SK-N-SH treated with all-trans-retinoic acid at 6 μM for 48 hours (cell line): Measurements from ENCODE around the gene COL9A3.

Experiments
- ATAC-seq: fragments of 200-7000 bp; cut with Tn5 transposase; 3 replicates; pipeline ENCODE4 v1.9.1; 2020; ENCODE audit warnings: mild to moderate bottlenecking, moderate library complexity
- ARNTL ChIP-seq: fragments of 450-650 bp; formaldehyde crosslinking; IDR thresholded peaks from 2 replicates; pipeline ENCODE4 v1.5.0; 2020; ENCODE audit warnings: low read depth, mild to moderate bottlenecking, moderate library complexity, borderline replicate concordance
- BACH2 ChIP-seq: fragments of 250-450 bp; sonication (Bioruptor Pico); IDR thresholded peaks from 2 replicates; pipeline ENCODE4 v1.9.0; 2021; ENCODE audit warnings: mild to moderate bottlenecking, borderline replicate concordance
- CREB5 ChIP-seq: fragments of 250-450 bp; sonication (Bioruptor Pico); IDR thresholded peaks from 2 replicates; pipeline ENCODE4 v1.5.1; 2020; ENCODE audit warnings: low read depth, mild to moderate bottlenecking, moderate library complexity
- CSDC2 ChIP-seq: fragments of 250-450 bp; sonication (Bioruptor Pico); IDR thresholded peaks from 2 replicates; pipeline ENCODE4 v1.5.0; 2020; ENCODE audit warnings: mild to moderate bottlenecking, moderate library complexity
- CSRNP3 ChIP-seq: fragments of 250-450 bp; sonication (Bioruptor Pico); IDR thresholded peaks from 2 replicates; pipeline ENCODE4 v1.5.1; 2021; ENCODE audit warnings: mild to moderate bottlenecking, moderate library complexity
- ESRRG ChIP-seq: fragments of 250-450 bp; sonication (Bioruptor Pico); IDR thresholded peaks from 2 replicates; pipeline ENCODE4 v1.6.1; 2021; ENCODE audit warnings: mild to moderate bottlenecking
- GLIS3 ChIP-seq: fragments of 250-450 bp; sonication (Bioruptor Pico); IDR thresholded peaks from 2 replicates; pipeline ENCODE4 v1.5.0; 2020; ENCODE audit warnings: mild to moderate bottlenecking, moderate library complexity
- ISL1 ChIP-seq: fragments of 250-450 bp; sonication (Bioruptor Pico); IDR thresholded peaks from 2 replicates; pipeline ENCODE4 v2.1.2; 2022; ENCODE audit warnings: mild to moderate bottlenecking, moderate library complexity
- OSR1 ChIP-seq: fragments of 250-450 bp; sonication (Bioruptor Pico); IDR thresholded peaks from 2 replicates; pipeline ENCODE4 v1.8.0; 2022; ENCODE audit warnings: moderate library complexity, mild to moderate bottlenecking, inconsistent platforms
- PATZ1 ChIP-seq: fragments of 250-450 bp; sonication (Bioruptor Pico); IDR thresholded peaks from 2 replicates; pipeline ENCODE4 v1.8.0; 2020; ENCODE audit warnings: mild to moderate bottlenecking, moderate library complexity, borderline replicate concordance
- POU6F1 ChIP-seq: fragments of 250-450 bp; sonication (Bioruptor Pico); IDR thresholded peaks from 2 replicates; pipeline ENCODE4 v1.8.0; 2021; ENCODE audit warnings: low read depth, mild to moderate bottlenecking, moderate library complexity, borderline replicate concordance
- PPARA ChIP-seq: fragments of 250-450 bp; sonication (Bioruptor Pico); IDR thresholded peaks from 2 replicates; pipeline ENCODE4 v1.5.0; 2020; ENCODE audit warnings: mild to moderate bottlenecking, borderline replicate concordance
- RARB ChIP-seq: fragments of 250-450 bp; sonication (Bioruptor Pico); IDR thresholded peaks from 2 replicates; pipeline ENCODE4 v1.8.0; 2021; ENCODE audit warnings: mild to moderate bottlenecking, moderate library complexity
- SNAI2 ChIP-seq: fragments of 250-450 bp; sonication (Bioruptor Pico); IDR thresholded peaks from 2 replicates; pipeline ENCODE4 v1.5.0; 2020; ENCODE audit warnings: mild to moderate bottlenecking, moderate library complexity
- TSHZ2 ChIP-seq: fragments of 250-450 bp; sonication (Bioruptor Pico); IDR thresholded peaks from 2 replicates; pipeline ENCODE4 v1.5.0; 2020; ENCODE audit warnings: mild to moderate bottlenecking, moderate library complexity
- ZC3H10 ChIP-seq: fragments of 250-450 bp; sonication (Bioruptor Pico); IDR thresholded peaks from 2 replicates; pipeline ENCODE4 v1.5.1; 2021; ENCODE audit warnings: mild to moderate bottlenecking, moderate library complexity
- ZFP3 ChIP-seq: fragments of 250-450 bp; sonication (Bioruptor Pico); IDR thresholded peaks from 2 replicates; pipeline ENCODE4 v1.5.0; 2020; ENCODE audit warnings: mild to moderate bottlenecking, moderate library complexity
- ZFP30 ChIP-seq: fragments of 450-650 bp; formaldehyde crosslinking; IDR thresholded peaks from 2 replicates; pipeline ENCODE4 v1.5.0; 2022; ENCODE audit warnings: mild to moderate bottlenecking, moderate library complexity
- ZNF565 ChIP-seq: fragments of 450-650 bp; formaldehyde crosslinking; conservative IDR thresholded peaks from 2 replicates; pipeline ENCODE4 v1.5.0; 2020; ENCODE audit warnings: low read depth, mild to moderate bottlenecking, moderate library complexity
- ZNF8 ChIP-seq: fragments of 450-650 bp; formaldehyde crosslinking; IDR thresholded peaks from 2 replicates; pipeline ENCODE4 v1.5.0; 2020; ENCODE audit warnings: mild to moderate bottlenecking, moderate library complexity

The COL9A3 gene

GRCh38 chr20:62771396-62772102, 45.3 kb upstream of the COL9A3 start:
- no peak for ATAC-seq
- no peak for TF ChIP-seq ZNF565
- no peak for TF ChIP-seq RARB
- no peak for TF ChIP-seq ESRRG
- TF ChIP-seq ISL1 (CRISPR knock-in tag), result no peak
- no peak for TF ChIP-seq CSRNP3

GRCh38 chr20:62772103-62772611, 44.7 kb upstream of the COL9A3 start:
- no peak for TF ChIP-seq ZC3H10 (CRISPR knock-in tag)
- no peak for TF ChIP-seq ARNTL
- ATAC-seq, result no peak

GRCh38 chr20:62772619-62772989, 44.2 kb upstream of the COL9A3 start:
- no peak for ATAC-seq

GRCh38 chr20:62772990-62773844, 43.6 kb upstream of the COL9A3 start:
- ATAC-seq, result no peak
- TF ChIP-seq RARB (no peak), GLIS3 (CRISPR knock-in tag) (no peak), ARNTL (no peak), BACH2 (CRISPR knock-in tag) (no peak), ISL1 (CRISPR knock-in tag) (no peak), PPARA (CRISPR knock-in tag) (no peak), PATZ1 (no peak), SNAI2 (CRISPR knock-in tag) (no peak), ZNF565 (no peak), POU6F1 (CRISPR knock-in tag) (no peak), OSR1 (CRISPR knock-in tag) (no peak), TSHZ2 (CRISPR knock-in tag) (no peak), ZFP3 (no peak), ZNF8 (no peak)

More at GRCh38 chr20:62772619-62772989, 44.2 kb upstream of the COL9A3 start:
- TF ChIP-seq BACH2 (CRISPR knock-in tag) (no peak), ESRRG (no peak), ZFP30 (no peak), CSDC2 (no peak), GLIS3 (CRISPR knock-in tag) (no peak), CREB5 (no peak), CSRNP3 (no peak), SNAI2 (CRISPR knock-in tag) (no peak), ISL1 (CRISPR knock-in tag) (no peak), OSR1 (CRISPR knock-in tag) (no peak), ZC3H10 (CRISPR knock-in tag) (no peak), PPARA (CRISPR knock-in tag) (no peak)
